HCT116 (cell line): ENCODE data around the gene ZDHHC14. TPM values are rescaled to one million over a fixed set of nuclear protein-coding genes. Genes with fewer than 3 reads are reported as not detected.

ENCODE experiments used
- ATAC-seq: fragments of 200-7000 bp; cut with Tn5 transposase; 2 replicates; pipeline ENCODE4 v1.9.1; 2020; ENCODE audit warnings: mild to moderate bottlenecking, moderate library complexity
- BruUV-seq: library from RNA; stranded (reverse); fragments of 400-500 nt; replicated peaks from 2 replicates; lab custom pipeline; 2021; lab: Mats Ljungman, UMichigan
- CTCF ChIA-PET: fragments of 300-600 bp; sonication (Branson Sonifier 250); formaldehyde crosslinking; loops from one replicate; lab custom pipeline; 2021; ENCODE audit warnings: antibody characterized with exemption; lab: Charles Lee
- POLR2A ChIA-PET: fragments of 300-600, 350-600 bp; sonication (Branson Sonifier 250); formaldehyde crosslinking; loops from one replicate; lab custom pipeline; 2021; ENCODE audit warnings: antibody characterized with exemption; lab: Charles Lee
- RAD21 ChIA-PET, 2 experiments: fragments of 300-600 bp; sonication (Branson Sonifier 250); formaldehyde crosslinking; loops; one replicate each; lab custom pipeline; 2023; ENCODE audit warnings: low total read pairs in 2 of 2; ENCODE audit not compliant: uncharacterized antibody in 2 of 2, unreplicated experiment in 2 of 2, low non-redundant PET in 1 of 2; lab: Charles Lee
- DNase-seq: peaks from one replicate; pipeline ENCODE4 v3.0.0-alpha.2; 2010; ENCODE audit warnings: low read depth, low spot score
- H2AFZ ChIP-seq: fragments of 200-600 bp; shearing (Covaris generic), sonication (generic); 2 replicates; pipeline ENCODE4 v1.6.1; 2017; ENCODE audit warnings: low read depth, mixed run types, mixed read lengths, antibody characterized with exemption, low read length; ENCODE audit not compliant: poor library complexity, severe bottlenecking
- H3K27ac ChIP-seq: 2 replicates; pipeline ENCODE4 v1.5.1; 2012; ENCODE audit warnings: low read depth, low read length
- H3K27me3 ChIP-seq: fragments of 200-600 bp; sonication (generic); 2 replicates; pipeline ENCODE4 v1.6.1; 2016; ENCODE audit warnings: mixed run types, low read length, mixed read lengths; ENCODE audit not compliant: insufficient read depth
- H3K36me3 ChIP-seq, 2 experiments: fragments of 200-500 bp in 1 of 2; fragments of 200-600 bp in 1 of 2; sonication (Bioruptor generic) in 1 of 2; sonication (generic) in 1 of 2; 2 replicates each; pipeline versions ENCODE4 v1.5.1 to v1.6.1; 2014 to 2016; ENCODE audit warnings: low read length in 2 of 2, inconsistent platforms in 1 of 2, mixed read lengths in 1 of 2, mixed run types in 1 of 2; ENCODE audit not compliant: insufficient read depth in 2 of 2, control insufficient read depth in 1 of 2
- H3K4me1 ChIP-seq, 2 experiments: fragments of 200-600 bp in 1 of 2; sonication (generic) in 1 of 2; 2 replicates each; pipeline versions ENCODE4 v1.5.1 to v1.6.1; 2012 to 2017; ENCODE audit warnings: low read length in 2 of 2, inconsistent platforms in 1 of 2, mild to moderate bottlenecking in 1 of 2, mixed read lengths in 1 of 2, mixed run types in 1 of 2, moderate library complexity in 1 of 2; ENCODE audit not compliant: insufficient read depth in 2 of 2, control insufficient read depth in 1 of 2
- H3K4me2 ChIP-seq: fragments of 200-600 bp; sonication (generic); 2 replicates; pipeline ENCODE4 v1.6.1; 2017; ENCODE audit warnings: mixed run types, low read length, mixed read lengths
- H3K4me3 ChIP-seq, 2 experiments: fragments of 200-600 bp in 1 of 2; sonication (generic) in 1 of 2; replicated peaks in 1 of 2; 2 replicates each; pipeline ENCODE4 v1.5.1; 2011 to 2016; ENCODE audit warnings: low read length in 2 of 2, control low read depth in 1 of 2, low read depth in 1 of 2, mild to moderate bottlenecking in 1 of 2, mixed read lengths in 1 of 2, mixed run types in 1 of 2
- H3K79me2 ChIP-seq: fragments of 200-600 bp; sonication (generic); 2 replicates; pipeline ENCODE4 v1.6.1; 2017; ENCODE audit warnings: mild to moderate bottlenecking, mixed run types, low read length, moderate library complexity, mixed read lengths; ENCODE audit not compliant: insufficient read depth
- H3K9ac ChIP-seq: fragments of 200-600 bp; sonication (generic); 2 replicates; pipeline ENCODE4 v1.6.1; 2016; ENCODE audit warnings: low read length, mixed read lengths
- H3K9me2 ChIP-seq: fragments of 200-600 bp; sonication (generic), shearing (Covaris generic); 2 replicates; pipeline ENCODE4 v1.6.1; 2017; ENCODE audit warnings: mixed run types, mild to moderate bottlenecking, moderate library complexity; ENCODE audit not compliant: insufficient read depth
- H3K9me3 ChIP-seq, 2 experiments: fragments of 200-500 bp in 1 of 2; fragments of 200-600 bp in 1 of 2; sonication (Bioruptor generic) in 1 of 2; sonication (generic) in 1 of 2; 2 replicates each; pipeline ENCODE4 v1.6.1; 2014 to 2017; ENCODE audit warnings: low read length in 2 of 2, mixed read lengths in 2 of 2, inconsistent platforms in 1 of 2, low read depth in 1 of 2, mild to moderate bottlenecking in 1 of 2, mixed run types in 1 of 2, moderate library complexity in 1 of 2; ENCODE audit not compliant: control insufficient read depth in 1 of 2, insufficient read depth in 1 of 2
- H4K20me1 ChIP-seq: fragments of 200-600 bp; sonication (generic), shearing (Covaris generic); 2 replicates; pipeline ENCODE4 v1.6.1; 2017; ENCODE audit warnings: mixed run types, mild to moderate bottlenecking, moderate library complexity; ENCODE audit not compliant: insufficient read depth
- ATF3 ChIP-seq: IDR thresholded peaks from 2 replicates; pipeline ENCODE4 v1.6.1; 2012
- CBX3 ChIP-seq: IDR thresholded peaks from 2 replicates; pipeline ENCODE4 v1.6.1; 2012; ENCODE audit warnings: low read depth
- CEBPB ChIP-seq: IDR thresholded peaks from 2 replicates; pipeline ENCODE4 v1.6.1; 2012; ENCODE audit warnings: low read depth
- EGR1 ChIP-seq: IDR thresholded peaks from 2 replicates; pipeline ENCODE4 v1.6.1; 2012; ENCODE audit warnings: low read depth
- ELF1 ChIP-seq: IDR thresholded peaks from 2 replicates; pipeline ENCODE4 v1.6.1; 2012; ENCODE audit warnings: low read depth, borderline replicate concordance
- EZH2phosphoT487 ChIP-seq: fragments of 200-600 bp; IDR thresholded peaks from 2 replicates; pipeline ENCODE4 v1.6.1; 2018; ENCODE audit warnings: antibody characterized with exemption, borderline replicate concordance
- JUND ChIP-seq: IDR thresholded peaks from 2 replicates; pipeline ENCODE4 v1.6.1; 2012
- MAX ChIP-seq: IDR thresholded peaks from 2 replicates; pipeline ENCODE4 v1.6.1; 2012
- POLR2A ChIP-seq: IDR thresholded peaks from 2 replicates; pipeline ENCODE4 v1.7.0; 2011; ENCODE audit warnings: borderline replicate concordance; ENCODE audit not compliant: insufficient read depth, insufficient read length; ENCODE audit errors: extremely low read depth
- POLR2AphosphoS5 ChIP-seq: IDR thresholded peaks from 2 replicates; pipeline ENCODE4 v1.6.1; 2011; ENCODE audit warnings: mild to moderate bottlenecking, low read depth, low read length, moderate library complexity
- REST ChIP-seq: IDR thresholded peaks from 2 replicates; pipeline ENCODE4 v1.6.1; 2012; ENCODE audit warnings: low read depth
- TCF7L2 ChIP-seq: IDR thresholded peaks from 2 replicates; pipeline ENCODE4 v1.7.0; 2011; ENCODE audit warnings: borderline replicate concordance, inconsistent platforms; ENCODE audit not compliant: insufficient read depth, insufficient read length; ENCODE audit errors: extremely low read depth
- ZFX ChIP-seq: fragments of 450-650 bp; IDR thresholded peaks from 2 replicates; pipeline ENCODE4 v1.6.1; 2017
- intact Hi-C: fragments of 100-400 bp; cut with micrococcal nuclease; formaldehyde crosslinking; loops from 2 replicates; pipeline ENCODE4 v1.10.0; 2022
- total RNA-seq: library from RNA; stranded (reverse); gene quantifications from one replicate; pipeline ENCODE4 v1.2.1, GENCODE V29; 2021; ENCODE audit not compliant: unreplicated experiment

The ZDHHC14 gene
- total RNA-seq, 1 experiment from 2014 or later: 5.3 TPM

- TF ChIP-seq REST (no peak), TCF7L2 (no peak), POLR2A (no peak), ATF3 (no peak), EGR1 (no peak), ZFX (no peak), JUND (no peak), POLR2AphosphoS5 (no peak), ELF1 (no peak), CEBPB (no peak)
These were observed 14.3 kb upstream of the ZDHHC14 start (continued) for GRCh38 chr6:157366648-157367047.

- no TSS peak for BruUV-seq
- Histone ChIP-seq H3K9me3 (no peaks in the 10 kb centered on the region), H3K9ac (no peak overlapping the region), H3K4me3 (no peak overlapping the region), H3K79me2 (no peaks in the 10 kb centered on the region), H2AFZ (no peak overlapping the region), H3K4me2 (no peak overlapping the region), H3K36me3 (no peaks in the 10 kb centered on the region), H3K27ac (no peak overlapping the region), H4K20me1 (no peaks in the 10 kb centered on the region), H3K4me1 (no peaks in the 10 kb centered on the region), H3K27me3 (no peaks in the 10 kb centered on the region), H3K9me2 (no peaks in the 10 kb centered on the region)
- CTCF ChIA-PET: interaction anchor here (1.0 kb wide), 1 partner anchor 12 kb away, joined by 3 read pairs; no protein-coding TSS in a partner anchor
- TF ChIP-seq MAX (no peak), EZH2phosphoT487 (no peak), ZFX (no peak), CBX3 (no peak)
- ATAC-seq: no peak; the same call in 1 of the 2 replicates
- POLR2A ChIA-PET: interaction anchor here (0.6 kb wide), 1 partner anchor 44 kb away, joined by 5 read pairs; no protein-coding TSS in a partner anchor
- DNase-seq: no peak
- RAD21 ChIA-PET: no interaction called here
- intact Hi-C loops: no loop called here
These were observed 12.5 kb upstream of the ZDHHC14 start for GRCh38 chr6:157368359-157369049.
